Skeletal muscle satellite cell (primary cell): Measurements from ENCODE around the gene VASN.
A peak's percentile ranks its signal among the peaks of the same experiment; 100 is the strongest.

Experiments
- H3K27me3 ChIP-seq: 2 replicates; pipeline ENCODE4 v1.7.0; 2013; ENCODE audit warnings: low read length; ENCODE audit not compliant: control insufficient read depth, insufficient read depth
- H3K36me3 ChIP-seq: 2 replicates; pipeline ENCODE4 v1.7.0; 2013; ENCODE audit warnings: mild to moderate bottlenecking, control low read depth, low read length; ENCODE audit not compliant: insufficient read depth
- H3K4me1 ChIP-seq: 2 replicates; pipeline ENCODE4 v1.7.0; 2013; ENCODE audit warnings: low read length; ENCODE audit not compliant: control insufficient read depth, insufficient read depth
- H3K4me2 ChIP-seq: 2 replicates; pipeline ENCODE4 v1.7.0; 2013; ENCODE audit warnings: mild to moderate bottlenecking, low read length
- H3K4me3 ChIP-seq: 2 replicates; pipeline ENCODE4 v1.7.0; 2013; ENCODE audit warnings: low read length
- H3K9ac ChIP-seq: 2 replicates; pipeline ENCODE4 v1.7.0; 2013; ENCODE audit warnings: mild to moderate bottlenecking, low read depth, low read length, moderate library complexity
- H3K9me3 ChIP-seq: replicated peaks from 2 replicates; pipeline ENCODE4 v1.7.0; 2013; ENCODE audit warnings: mild to moderate bottlenecking, control low read depth, low read length

VASN gene

GRCh38 chr16:4361033-4361943 lies 10.4 kb upstream of the VASN start:
- Histone ChIP-seq H3K9ac (no peak overlapping the region), H3K4me3 (no peak overlapping the region), H3K4me2 (no peak overlapping the region), H3K27me3 (no peaks in the 10 kb centered on the region), H3K36me3 (peaks cover 8% of the 10 kb centered on the region), H3K9me3 (no peaks in the 10 kb centered on the region), H3K4me1 (no peaks in the 10 kb centered on the region)

GRCh38 chr16:4361944-4362311 lies 9.7 kb upstream of the VASN start:
- H3K9me3 ChIP-seq = no peaks in the 10 kb centered on the region
- H3K4me2 ChIP-seq = no peak overlapping the region
- H3K27me3 ChIP-seq = no peaks in the 10 kb centered on the region
- no peaks in the 10 kb centered on the region for H3K4me1 ChIP-seq
- no peak overlapping the region for H3K4me3 ChIP-seq
- no peak overlapping the region for H3K9ac ChIP-seq
- peaks cover 8% of the 10 kb centered on the region for H3K36me3 ChIP-seq

- Histone ChIP-seq H3K36me3 (peaks cover 8% of the 10 kb centered on the region), H3K9me3 (no peaks in the 10 kb centered on the region), H3K4me2 (no peak overlapping the region), H3K4me1 (no peaks in the 10 kb centered on the region), H3K9ac (no peak overlapping the region), H3K27me3 (no peaks in the 10 kb centered on the region), H3K4me3 (no peak overlapping the region)
Measured at GRCh38 chr16:4362476-4363135, 9.0 kb upstream of the VASN start.

- H3K9ac ChIP-seq = no peak overlapping the region
- peaks cover 3% of the 10 kb centered on the region for H3K36me3 ChIP-seq
Measured at GRCh38 chr16:4364196-4365013, 7.2 kb upstream of the VASN start.

GRCh38 chr16:4365014-4365406 lies 6.6 kb upstream of the VASN start:
- H3K4me2 ChIP-seq = no peak overlapping the region
- no peaks in the 10 kb centered on the region for H3K9me3 ChIP-seq
- peaks cover 12% of the 10 kb centered on the region for H3K4me1 ChIP-seq
- no peak overlapping the region for H3K4me3 ChIP-seq
- peaks cover 3% of the 10 kb centered on the region for H3K36me3 ChIP-seq
- no peaks in the 10 kb centered on the region for H3K27me3 ChIP-seq
- no peak overlapping the region for H3K9ac ChIP-seq

More at GRCh38 chr16:4364196-4365013, 7.2 kb upstream of the VASN start:
- Histone ChIP-seq H3K4me2 (no peak overlapping the region), H3K9me3 (no peaks in the 10 kb centered on the region), H3K27me3 (no peaks in the 10 kb centered on the region), H3K4me1 (peaks cover 9% of the 10 kb centered on the region), H3K4me3 (no peak overlapping the region)

- no peak overlapping the region for H3K4me3 ChIP-seq
- no peak overlapping the region for H3K9ac ChIP-seq
- no peaks in the 10 kb centered on the region for H3K27me3 ChIP-seq
- no peaks in the 10 kb centered on the region for H3K9me3 ChIP-seq
- peaks cover 3% of the 10 kb centered on the region for H3K36me3 ChIP-seq
- no peak overlapping the region for H3K4me2 ChIP-seq
- peaks cover 19% of the 10 kb centered on the region for H3K4me1 ChIP-seq
Measured at GRCh38 chr16:4365615-4366014, 6.0 kb upstream of the VASN start.

GRCh38 chr16:4366016-4366415 lies 5.6 kb upstream of the VASN start:
- H3K4me2 ChIP-seq = no peak overlapping the region
- H3K9ac ChIP-seq = no peak overlapping the region
- H3K36me3 ChIP-seq = peaks cover 3% of the 10 kb centered on the region
- no peaks in the 10 kb centered on the region for H3K9me3 ChIP-seq
- H3K27me3 ChIP-seq = no peaks in the 10 kb centered on the region
- no peak overlapping the region for H3K4me3 ChIP-seq
- peaks cover 23% of the 10 kb centered on the region for H3K4me1 ChIP-seq

GRCh38 chr16:4367393-4367856 lies 4.2 kb upstream of the VASN start:
- no peak overlapping the region for H3K4me2 ChIP-seq
- H3K36me3 ChIP-seq = peaks cover 3% of the 10 kb centered on the region
- H3K27me3 ChIP-seq = no peaks in the 10 kb centered on the region
- H3K9ac ChIP-seq = no peak overlapping the region
- H3K4me1 ChIP-seq = peaks cover 28% of the 10 kb centered on the region
- no peaks in the 10 kb centered on the region for H3K9me3 ChIP-seq
- no peak overlapping the region for H3K4me3 ChIP-seq

- Histone ChIP-seq H3K4me1 (peaks cover 42% of the 10 kb centered on the region), H3K9me3 (no peaks in the 10 kb centered on the region), H3K36me3 (peaks cover 2% of the 10 kb centered on the region), H3K27me3 (no peaks in the 10 kb centered on the region), H3K4me2 (no peak overlapping the region), H3K9ac (no peak overlapping the region), H3K4me3 (no peak overlapping the region)
Measured at GRCh38 chr16:4369007-4369733, 2.5 kb upstream of the VASN start.

GRCh38 chr16:4370151-4370550 lies 1.5 kb upstream of the VASN start:
- no peaks in the 10 kb centered on the region for H3K9me3 ChIP-seq
- no peaks in the 10 kb centered on the region for H3K27me3 ChIP-seq
- peaks cover 52% of the 10 kb centered on the region for H3K4me1 ChIP-seq
- peak overlapping the region; percentile 46 for H3K9ac ChIP-seq
- H3K36me3 ChIP-seq = no peaks in the 10 kb centered on the region
- no peak overlapping the region for H3K4me3 ChIP-seq
- peak overlapping the region; percentile 99 for H3K4me2 ChIP-seq
